ENCODE measurements around the gene NUDT8. TPM values are rescaled to one million over a fixed set of nuclear protein-coding genes. Genes with fewer than 3 reads are reported as not detected.

Gene NUDT8
- total and polyA plus RNA-seq, 2 of the 8 experiments (the other 6 are each of a cell fraction or from before 2014, with no cell fraction given) = 7.2 to 8.3 TPM

DNA sequence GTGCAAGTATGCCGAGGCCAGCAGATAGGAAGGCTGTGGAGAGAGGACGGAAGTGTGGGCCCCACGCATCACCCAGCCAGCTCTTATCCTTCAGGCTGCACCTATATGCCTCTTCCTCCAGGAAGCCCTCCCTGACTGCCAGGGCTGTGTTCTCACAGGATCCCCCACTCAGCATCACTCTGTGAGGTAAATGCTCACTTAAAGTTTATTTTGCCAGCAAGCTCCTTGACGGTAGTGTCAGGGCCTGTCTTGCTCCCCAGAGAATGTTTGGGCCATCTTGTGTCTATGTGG lies 5.4 kb upstream of the NUDT8 start:
- ChIA-PET POLR2A (ENCODE audit: partially characterized antibody) (interaction anchor here (11.7 kb wide), 1 partner anchor 18 kb away, joined by 194 read pairs; no protein-coding TSS in a partner anchor), CTCF (ENCODE audit: partially characterized antibody) (interaction anchor here (0.8 to 10.1 kb wide), 9 partner anchors 11 to 79 kb away, joined by 3 to 117 read pairs (median 3); no protein-coding TSS in a partner anchor)
- no peak overlapping the region for H3K4ac ChIP-seq (replicated peaks; ENCODE audit: insufficient read length, low read depth, low read length)

More for the DNA sequence above, 5.4 kb upstream of the NUDT8 start:
- Histone ChIP-seq H2BK15ac (ENCODE audit: low read length) (no peak overlapping the region), H3K4me1 (replicated peaks in 1 of 4; ENCODE audit: control insufficient read depth in 3 of 4, insufficient read depth in 4 of 4, low read length in 3 of 4) (peaks cover 0 to 20% (median 12%) of the 10 kb centered on the region in 4 experiments; a peak in 4 of 7 replicates), H3K79me1 (ENCODE audit: low read depth, low read length) (no peaks in the 10 kb centered on the region), H2AK5ac (ENCODE audit: low read depth, low read length) (no peak overlapping the region), H2AFZ (ENCODE audit: low read length) (no peak overlapping the region), H3K23me2 (ENCODE audit: low read depth, low read length) (peaks cover 2% of the 10 kb centered on the region), H2BK5ac (ENCODE audit: low read depth, low read length) (no peak overlapping the region), H3K4me3 (ENCODE audit: extremely low read depth in 1 of 4, insufficient read depth in 2 of 4, low read depth in 3 of 4, low read length in 4 of 4) (no peak overlapping the region), H3K27ac (ENCODE audit: low read depth, low read length) (no peak overlapping the region), H3K36me3 (ENCODE audit: control insufficient read depth in 2 of 4, insufficient read depth in 4 of 4, low read length in 3 of 4) (no peaks in the 10 kb centered on the region), H3K79me2 (ENCODE audit: control insufficient read depth in 1 of 2, insufficient read depth in 2 of 2, low read length in 2 of 2) (no peaks in the 10 kb centered on the region), H3K18ac (ENCODE audit: extremely low read depth, low read length) (no peak overlapping the region), H3K4me2 (ENCODE audit: insufficient read depth in 1 of 2, low read depth in 2 of 2, low read length in 2 of 2) (no peak overlapping the region), H4K91ac (replicated peaks; ENCODE audit: insufficient read length, low read length) (no peak overlapping the region), H3K56ac (replicated peaks; ENCODE audit: insufficient read length, low read depth, low read length) (no peak overlapping the region), H3K9me3 (ENCODE audit: insufficient read depth in 2 of 2, low read depth in 1 of 2, low read length in 1 of 2) (peaks cover 1 to 2% of the 10 kb centered on the region in 2 experiments; a peak in 3 of 4 replicates), H3K9ac (replicated peaks in 1 of 4; ENCODE audit: extremely low read depth in 1 of 4, low read depth in 3 of 4, low read length in 3 of 4) (no peak overlapping the region), H4K5ac (ENCODE audit: insufficient read length, low read depth, low read length) (no peak overlapping the region), H2BK20ac (ENCODE audit: low read length) (no peak overlapping the region), H2BK12ac (ENCODE audit: low read depth, low read length) (no peak overlapping the region), H2BK120ac (replicated peaks; ENCODE audit: low read depth, low read length) (no peak overlapping the region), H4K8ac (ENCODE audit: extremely low read depth, insufficient read depth, low read length) (no peak overlapping the region), H3K23ac (ENCODE audit: insufficient read length) (no peak overlapping the region), H4K20me1 (replicated peaks in 1 of 2; ENCODE audit: control insufficient read depth in 1 of 2, insufficient read depth in 2 of 2, low read length in 2 of 2) (no peaks in the 10 kb centered on the region), H3K14ac (ENCODE audit: insufficient read length) (no peak overlapping the region), H3K27me3 (replicated peaks in 1 of 4; ENCODE audit: control insufficient read depth in 3 of 4, extremely low read depth in 1 of 4, insufficient read depth in 3 of 4, low read length in 3 of 4) (peaks cover 1 to 13% (median 7%) of the 10 kb centered on the region in 4 experiments; a peak in 6 of 7 replicates)
- DNase-seq (ENCODE audit: low read depth in 1 of 2, low spot score in 2 of 2) (no peak), FAIRE-seq (no peak)
- 82% methylated on average over 4 of the region's 4 CpGs; no CpG with 5 or more reads in 1 of the 2 experiments for WGBS, 2 experiments (ENCODE audit: extremely low coverage in 1 of 2, insufficient coverage in 1 of 2, insufficient read length in 1 of 2, insufficient replicate concordance in 2 of 2, low coverage in 1 of 2, low lambda C conversion rate in 2 of 2, missing lambda C conversion rate in 1 of 2)
- TF ChIP-seq SP4 (IDR thresholded peaks at IDR 0.05; ENCODE audit: low read length) = no peak
- no peak for TF ChIP-seq SIN3A (conservative IDR thresholded peaks at IDR 0.05 in 1 of 2, IDR thresholded peaks at IDR 0.05 in 1 of 2; ENCODE audit: low read depth in 1 of 2, low read length in 2 of 2)
- no peak for TF ChIP-seq BRCA1 (IDR thresholded peaks at IDR 0.05; ENCODE audit: low read depth, low read length)
- TF ChIP-seq KDM4A (IDR thresholded peaks at IDR 0.05; ENCODE audit: low read depth, low read length, severe bottlenecking) = no peak
- no peak for TF ChIP-seq PHF8 (conservative IDR thresholded peaks at IDR 0.05; ENCODE audit: low read depth, low read length)
- TF ChIP-seq CTBP2 (IDR thresholded peaks at IDR 0.05; ENCODE audit: borderline replicate concordance, insufficient read depth, insufficient read length, low read length) = no peak
- TF ChIP-seq POLR2AphosphoS5 (IDR thresholded peaks at IDR 0.05; ENCODE audit: low read depth, low read length) = no peak
- TF ChIP-seq, protein P1, sequence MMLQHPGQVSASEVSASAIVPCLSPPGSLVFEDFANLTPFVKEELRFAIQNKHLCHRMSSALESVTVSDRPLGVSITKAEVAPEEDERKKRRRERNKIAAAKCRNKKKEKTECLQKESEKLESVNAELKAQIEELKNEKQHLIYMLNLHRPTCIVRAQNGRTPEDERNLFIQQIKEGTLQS (IDR thresholded peaks at IDR 0.05; ENCODE audit: insufficient read depth, low read depth, low read length) = no peak
